SU-DHL-6 (cell line): ENCODE results near the gene CSNK2B.

ENCODE experiments used
- EZH2phosphoT487 ChIP-seq: fragments of 200-600 bp; sonication (generic), shearing (Covaris generic); conservative IDR thresholded peaks from 2 replicates; pipeline ENCODE4 v1.6.1; 2018; ENCODE audit warnings: mild to moderate bottlenecking, antibody characterized with exemption, low read length, moderate library complexity, mixed read lengths
- TF ChIP-seq, protein P1 (sequence below): fragments of 200-600 bp; sonication (generic); IDR thresholded peaks from one replicate; pipeline ENCODE4 v1.5.1; 2017; ENCODE audit warnings: antibody characterized with exemption, mild to moderate bottlenecking, low read length, moderate library complexity; ENCODE audit not compliant: insufficient read depth, poor library complexity, severe bottlenecking

DNA sequence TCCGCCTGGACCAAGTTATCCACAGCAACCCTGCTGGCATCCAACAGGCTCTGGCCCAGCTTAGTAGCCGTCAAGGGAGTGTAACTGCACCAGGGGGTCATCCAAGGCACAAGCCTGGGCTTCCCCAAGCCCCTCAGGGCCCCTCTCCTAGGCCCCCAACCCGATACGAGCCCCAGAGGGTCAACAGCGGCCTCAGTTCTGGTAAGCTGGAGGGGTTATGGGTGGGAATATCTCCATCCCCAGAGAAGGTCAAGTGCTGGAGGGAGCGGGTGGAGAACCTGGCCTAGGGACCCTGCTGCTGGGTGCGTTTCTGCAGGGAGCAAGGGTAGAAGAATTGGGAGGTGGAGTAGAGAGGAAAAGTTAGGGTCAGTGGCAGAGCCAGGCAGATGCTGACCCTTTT, 32.4 kb upstream of the CSNK2B start:
- TF ChIP-seq, protein P1, sequence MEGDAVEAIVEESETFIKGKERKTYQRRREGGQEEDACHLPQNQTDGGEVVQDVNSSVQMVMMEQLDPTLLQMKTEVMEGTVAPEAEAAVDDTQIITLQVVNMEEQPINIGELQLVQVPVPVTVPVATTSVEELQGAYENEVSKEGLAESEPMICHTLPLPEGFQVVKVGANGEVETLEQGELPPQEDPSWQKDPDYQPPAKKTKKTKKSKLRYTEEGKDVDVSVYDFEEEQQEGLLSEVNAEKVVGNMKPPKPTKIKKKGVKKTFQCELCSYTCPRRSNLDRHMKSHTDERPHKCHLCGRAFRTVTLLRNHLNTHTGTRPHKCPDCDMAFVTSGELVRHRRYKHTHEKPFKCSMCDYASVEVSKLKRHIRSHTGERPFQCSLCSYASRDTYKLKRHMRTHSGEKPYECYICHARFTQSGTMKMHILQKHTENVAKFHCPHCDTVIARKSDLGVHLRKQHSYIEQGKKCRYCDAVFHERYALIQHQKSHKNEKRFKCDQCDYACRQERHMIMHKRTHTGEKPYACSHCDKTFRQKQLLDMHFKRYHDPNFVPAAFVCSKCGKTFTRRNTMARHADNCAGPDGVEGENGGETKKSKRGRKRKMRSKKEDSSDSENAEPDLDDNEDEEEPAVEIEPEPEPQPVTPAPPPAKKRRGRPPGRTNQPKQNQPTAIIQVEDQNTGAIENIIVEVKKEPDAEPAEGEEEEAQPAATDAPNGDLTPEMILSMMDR = no peak
- no peak for TF ChIP-seq EZH2phosphoT487
